OCI-M2 (cell line): ENCODE data around the gene OR6K3.
"Not testable (repeated sequence)": the region's sequence is repeated elsewhere in the genome, so short reads cannot be mapped to it uniquely, and the experiment has no call there.

ENCODE experiments used
- DNase-seq: peaks from one replicate; lab custom pipeline; 2025; ENCODE audit not compliant: unreplicated experiment; lab: John Stamatoyannopoulos, UW

OR6K3 gene

GRCh38 chr1:158688343-158688742, 32.2 kb downstream of the OR6K3 start:
- not testable (repeated sequence) for DNase-seq

DNA sequence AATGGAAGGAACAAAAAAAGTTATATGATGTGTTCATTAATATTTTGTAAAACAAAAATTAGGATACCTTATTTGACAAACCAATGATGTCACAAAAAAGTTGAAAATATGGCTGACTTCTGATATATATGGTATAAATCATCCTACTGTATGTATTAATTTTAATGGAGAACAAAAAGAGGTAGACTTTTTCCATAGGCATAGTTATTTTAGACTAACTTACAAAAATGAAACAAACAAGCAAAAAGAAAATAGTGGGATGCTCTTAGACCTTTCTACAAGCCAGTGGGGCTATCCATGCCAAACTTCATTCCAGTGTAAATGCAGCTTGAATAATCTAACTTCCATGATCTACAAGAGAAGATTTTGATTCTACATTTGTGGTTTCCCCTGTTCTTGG, 33.5 kb downstream of the OR6K3 start:
- no peak for DNase-seq

- DNase-seq = no peak
Observed at GRCh38 chr1:158686111-158687009, 34.2 kb downstream of the OR6K3 start, which contains the start of gene SPTA1. SPTA1 (minus strand) TSS chr1:158686715; CDS start chr1:158686517, 198 bp downstream.

DNA sequence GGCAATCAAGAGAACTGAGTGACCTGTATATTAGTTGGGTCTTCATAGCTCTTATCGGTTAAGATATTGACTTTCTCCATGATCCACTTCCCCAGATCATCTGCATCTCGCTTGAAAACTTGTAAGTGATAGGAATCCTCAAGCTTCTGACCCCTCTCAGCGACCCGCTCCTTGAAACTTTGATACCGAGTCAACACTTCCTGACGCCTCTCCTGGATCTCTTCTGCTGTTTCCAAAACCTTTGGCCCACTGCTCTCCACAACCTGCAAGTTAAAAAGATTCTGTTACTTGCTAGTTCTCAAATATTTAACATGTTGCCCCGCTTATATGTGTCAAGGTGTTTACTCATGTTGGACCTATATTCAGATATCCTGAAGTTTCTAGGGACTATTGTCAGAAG, 35.4 kb downstream of the OR6K3 start:
- no peak for DNase-seq

DNA sequence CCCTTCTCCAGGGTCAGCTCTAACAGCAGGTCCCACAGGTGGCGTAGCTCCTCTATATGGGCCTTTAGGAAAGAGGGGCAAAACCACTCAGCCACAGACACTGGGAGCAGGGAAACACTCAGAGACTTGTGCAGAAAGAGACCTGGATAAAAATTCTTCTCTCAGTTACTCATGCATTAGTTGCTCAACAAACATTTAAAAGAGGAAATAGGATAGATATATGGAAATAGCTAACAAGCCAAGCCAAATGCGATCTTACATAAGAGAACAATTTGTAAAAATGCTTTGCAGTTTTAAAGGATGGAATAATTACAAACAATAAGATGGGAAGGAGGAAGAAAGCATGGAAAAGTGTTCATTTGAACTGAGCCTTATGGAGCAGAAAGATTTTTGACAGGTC, 38.9 kb downstream of the OR6K3 start:
- no peak for DNase-seq

DNA sequence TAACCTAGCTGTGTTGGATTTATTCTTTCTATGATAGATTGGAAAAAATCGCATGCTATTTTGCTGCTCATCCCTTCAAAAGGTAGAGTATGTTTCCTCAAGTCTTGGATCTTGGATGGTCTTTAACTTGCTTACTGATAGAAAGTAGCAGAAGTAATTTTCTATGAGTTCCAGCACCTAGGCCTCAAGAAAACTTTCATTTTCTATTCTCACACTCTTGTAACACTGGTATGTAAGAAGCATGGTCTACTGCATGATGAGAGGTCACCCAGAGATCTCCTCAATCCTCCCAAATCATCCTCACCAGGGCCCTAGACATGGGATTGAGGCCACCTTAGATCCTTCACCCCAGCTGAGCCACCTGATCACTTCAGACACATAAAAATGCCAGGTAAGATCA, 41.2 kb downstream of the OR6K3 start:
- no peak for DNase-seq

DNA sequence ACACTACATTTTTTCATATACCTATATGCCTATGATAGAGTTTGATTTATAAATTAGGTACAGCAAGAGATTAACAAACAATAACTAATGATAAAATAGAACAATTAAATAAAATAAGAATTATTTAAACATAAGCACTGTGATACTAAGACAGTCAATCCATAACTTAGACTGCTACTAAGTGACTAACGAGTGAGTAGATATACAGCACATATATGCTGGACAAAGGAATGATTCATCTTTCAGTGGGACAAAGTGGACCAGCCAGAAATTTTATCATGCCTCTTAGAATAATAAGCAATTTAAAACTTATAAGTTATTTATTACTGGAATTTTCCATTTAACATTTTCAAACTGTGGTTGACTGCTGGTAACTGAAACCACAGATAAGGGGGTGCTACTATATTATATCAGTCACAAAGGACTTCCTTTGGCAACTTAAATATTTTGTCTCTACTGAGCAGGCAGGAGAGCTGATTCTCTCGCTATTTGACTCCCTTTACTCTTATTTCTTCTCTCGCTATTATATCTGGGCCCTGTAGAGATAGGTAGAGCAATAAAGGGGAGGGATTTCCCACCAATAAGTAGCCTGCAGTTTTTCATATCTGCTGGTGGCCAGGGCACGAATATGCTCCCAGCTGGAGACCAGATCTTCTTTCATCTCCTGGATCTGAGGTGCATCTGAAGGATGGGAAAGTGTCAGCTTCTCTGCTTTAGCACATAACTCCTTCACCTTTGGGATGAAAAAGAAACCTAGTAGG, 44.8 kb downstream of the OR6K3 start:
- no peak for DNase-seq

DNA sequence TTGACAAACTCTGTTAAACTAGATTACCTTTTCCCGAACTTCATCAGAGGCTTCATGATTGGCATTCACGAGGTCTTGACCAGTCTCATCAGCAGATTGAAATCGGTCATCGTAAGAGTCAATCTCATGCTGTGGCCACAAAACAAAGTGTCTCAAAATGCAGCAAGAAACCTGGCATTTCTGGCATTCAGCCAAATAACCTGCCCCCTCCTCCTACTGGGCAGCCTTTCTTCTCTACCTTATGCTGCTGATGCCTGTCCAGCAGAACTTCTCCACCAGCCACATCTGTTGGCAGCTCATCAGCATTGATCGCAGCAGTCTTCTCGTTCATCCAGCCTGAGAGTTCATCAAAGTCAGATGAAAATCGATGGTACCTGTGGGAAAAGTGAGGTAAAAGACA, 46.2 kb downstream of the OR6K3 start:
- DNase-seq = no peak
